A549 (cell line): ENCODE data around the gene NRXN2. TPM values are rescaled to one million over a fixed set of nuclear protein-coding genes. Genes with fewer than 3 reads are reported as not detected.

Experiments
- ATAC-seq, 2 experiments: fragments of 200-7000 bp in 1 of 2; fragments of >200 bp in 1 of 2; cut with Nextera tagmentation in 1 of 2; cut with Tn5 transposase in 1 of 2; 3 replicates each; pipeline versions ENCODE4 v1.8.0 to v1.9.1; 2018 to 2020; ENCODE audit warnings: mild to moderate bottlenecking in 1 of 2, moderate library complexity in 1 of 2
- CTCF ChIA-PET: fragments of 300-600 bp; sonication (Branson Sonifier 250); formaldehyde crosslinking; extraction: SDS; loops from one replicate; lab custom pipeline; 2021; ENCODE audit warnings: antibody characterized with exemption, inconsistent platforms; lab: Yijun Ruan, JAX
- POLR2A ChIA-PET: fragments of 350-600 bp; formaldehyde crosslinking; extraction: SDS; loops from one replicate; lab custom pipeline; 2021; ENCODE audit warnings: antibody characterized with exemption, inconsistent platforms; lab: Yijun Ruan, JAX
- DNase-seq, 2 experiments: peaks; one replicate each; pipeline versions ENCODE4 v3.0.0 to v3.0.0-alpha.2; 2011 to 2016; ENCODE audit warnings: low read depth in 1 of 2, low spot score in 1 of 2
- FAIRE-seq: peaks from 2 replicates; lab custom pipeline; 2011; peaks lifted over from hg19 to GRCh38; lab: Jason Lieb, UNC
- H3K27ac ChIP-seq, 2 experiments: fragments of >200 bp; sonication (Bioruptor Twin); formaldehyde crosslinking; 3 replicates each; pipeline ENCODE4 v1.5.1; 2016 to 2017
- H3K4me1 ChIP-seq: fragments of >200 bp; sonication (Bioruptor Twin); formaldehyde crosslinking; 3 replicates; pipeline ENCODE4 v1.6.1; 2016
- H3K4me2 ChIP-seq: fragments of >200 bp; sonication (Bioruptor Twin); formaldehyde crosslinking; 3 replicates; pipeline ENCODE4 v1.6.1; 2016
- H3K4me3 ChIP-seq: fragments of >200 bp; sonication (Bioruptor Twin); formaldehyde crosslinking; 3 replicates; pipeline ENCODE4 v1.5.1; 2016
- H3K9me3 ChIP-seq: fragments of >200 bp; sonication (Bioruptor Twin); formaldehyde crosslinking; 3 replicates; pipeline ENCODE4 v1.6.1; 2016
- ATOH8 ChIP-seq: fragments of 250-450 bp; sonication (Bioruptor Pico); IDR thresholded peaks from 2 replicates; pipeline ENCODE4 v1.5.0; 2020; ENCODE audit warnings: low read depth, mild to moderate bottlenecking, moderate library complexity
- BCL3 ChIP-seq: fragments of >200 bp; sonication (Bioruptor Twin); formaldehyde crosslinking; IDR thresholded peaks from 3 replicates; pipeline ENCODE4 v1.6.1; 2016
- BHLHE40 ChIP-seq: IDR thresholded peaks from 2 replicates; pipeline ENCODE4 v1.6.1; 2012; ENCODE audit warnings: low read depth, low read length, inconsistent platforms
- CBX8 ChIP-seq: fragments of 200-600 bp; sonication (generic); IDR thresholded peaks from 2 replicates; pipeline ENCODE4 v1.6.1; 2016
- CHD2 ChIP-seq: fragments of 150-350 bp; IDR thresholded peaks from 2 replicates; pipeline ENCODE4 v1.6.1; 2014; ENCODE audit warnings: low read length; ENCODE audit not compliant: partially characterized antibody
- CHD4 ChIP-seq: fragments of 200-600 bp; sonication (generic); IDR thresholded peaks from 2 replicates; pipeline ENCODE4 v1.6.1; 2016; ENCODE audit warnings: antibody characterized with exemption, mild to moderate bottlenecking, borderline replicate concordance
- E2F6 ChIP-seq: IDR thresholded peaks from 2 replicates; pipeline ENCODE4 v1.6.1; 2012; ENCODE audit warnings: low read depth, borderline replicate concordance
- HOXB13 ChIP-seq: fragments of 250-450 bp; sonication (Bioruptor Pico); IDR thresholded peaks from 2 replicates; pipeline ENCODE4 v1.5.0; 2020; ENCODE audit warnings: low read depth, mild to moderate bottlenecking, moderate library complexity
- JUN ChIP-seq, 2 experiments: fragments of >200 bp; sonication (Bioruptor Twin); formaldehyde crosslinking; IDR thresholded peaks; 2 replicates in 1 of 2; 3 replicates in 1 of 2; pipeline ENCODE4 v1.6.1; 2016 to 2017
- MYC ChIP-seq: IDR thresholded peaks from 2 replicates; pipeline ENCODE4 v1.6.1; 2012; ENCODE audit warnings: mild to moderate bottlenecking, inconsistent platforms, low read length, improper control_type of control experiment, borderline replicate concordance
- NR3C1 ChIP-seq: fragments of >200 bp; sonication (Bioruptor Twin); formaldehyde crosslinking; IDR thresholded peaks from 3 replicates; pipeline ENCODE4 v1.6.1; 2017
- PHF8 ChIP-seq: fragments of 200-600 bp; sonication (generic); IDR thresholded peaks from 2 replicates; pipeline ENCODE4 v1.6.1; 2016; ENCODE audit warnings: low read depth, mild to moderate bottlenecking, antibody characterized with exemption, moderate library complexity, borderline replicate concordance
- POLR2A ChIP-seq: IDR thresholded peaks from 2 replicates; pipeline ENCODE4 v1.6.1; 2012; ENCODE audit warnings: mild to moderate bottlenecking, low read length
- REST ChIP-seq: fragments of 200-600 bp; sonication (generic); IDR thresholded peaks from 2 replicates; pipeline ENCODE4 v1.6.1; 2016; ENCODE audit warnings: antibody characterized with exemption, mild to moderate bottlenecking, moderate library complexity
- TP53 ChIP-seq: fragments of 250-450 bp; sonication (Bioruptor Pico); IDR thresholded peaks from 2 replicates; pipeline ENCODE4 v1.5.0; 2021; ENCODE audit warnings: mild to moderate bottlenecking, moderate library complexity
- USF2 ChIP-seq: fragments of 450-650 bp; IDR thresholded peaks from 2 replicates; pipeline ENCODE4 v1.6.1; 2014; ENCODE audit warnings: antibody characterized with exemption
- ZFP36 ChIP-seq: fragments of 450-650 bp; IDR thresholded peaks from 2 replicates; pipeline ENCODE4 v1.6.1; 2014; ENCODE audit warnings: borderline replicate concordance; ENCODE audit not compliant: partially characterized antibody
- WGBS: methylation state at CpG from one replicate; pipeline ENCODE4 v1.1.6; 2017; ENCODE audit errors: missing lambda C conversion rate; 5-methylcytosine and 5-hydroxymethylcytosine counted together
- polyA plus RNA-seq, 4 experiments: library from polyadenylated mRNA; depleted of rRNA in 3 of 4; stranded (reverse); fragments of >200 nt; fragmentation: RNase III in 1 of 4; extraction: RNeasy Plus Mini Kit Qiagen cat#74134 plus additional on column Dnase treatment in 1 of 4; gene quantifications; 2 replicates in 3 of 4; 3 replicates in 1 of 4; pipeline ENCODE4 v1.2.3, GENCODE V29; 2011 to 2017

The NRXN2 gene
- polyA plus RNA-seq, 2 of the 4 experiments (the other 2 are of a cell fraction) = 0.04 TPM; not detected in 1

GRCh38 chr11:64604458-64605243 lies 118.3 kb downstream of the NRXN2 start (continued):
- TF ChIP-seq ATOH8 (CRISPR knock-in tag) = no peak
- no peak for TF ChIP-seq MYC
- no peak for TF ChIP-seq JUN (IDR thresholded peaks at IDR 0.05)
- TF ChIP-seq E2F6 = no peak
- no peak for TF ChIP-seq CHD4
- TF ChIP-seq PHF8 = no peak
- no peak for TF ChIP-seq HOXB13 (CRISPR knock-in tag)

- H3K4me3 ChIP-seq = no peak overlapping the region
- ChIA-PET CTCF (interaction anchor here (0.7 to 2.6 kb wide), 5 partner anchors 13 to 154 kb away, joined by 3 to 8 read pairs (median 3); no protein-coding TSS in a partner anchor), POLR2A (no interaction called here)
Measured at GRCh38 chr11:64603411-64604110, 119.4 kb downstream of the NRXN2 start.

More at GRCh38 chr11:64603411-64604110, 119.4 kb downstream of the NRXN2 start:
- Histone ChIP-seq H3K27ac (no peak overlapping the region), H3K4me2 (no peak overlapping the region), H3K9me3 (no peaks in the 10 kb centered on the region)
- FAIRE-seq = no peak
- TF ChIP-seq REST = no peak
- no peak for TF ChIP-seq TP53 (CRISPR knock-in tag)
- TF ChIP-seq BCL3 = no peak
- TF ChIP-seq CHD2 = no peak
- no peak for TF ChIP-seq ZFP36
- no peak for TF ChIP-seq BHLHE40
- TF ChIP-seq POLR2A = no peak
- TF ChIP-seq USF2 = no peak
- no peak for TF ChIP-seq CBX8
- TF ChIP-seq NR3C1 = no peak
- TF ChIP-seq, all 56 proteins: peak for 0
- no peaks in the 10 kb centered on the region for H3K4me1 ChIP-seq
- DNase-seq (no peak), ATAC-seq (no peak)
- 49% methylated on average over 7 of the region's 10 CpGs for WGBS
